Smooth muscle cell of the brain vasculature (primary cell): ENCODE data around the gene ADH1A.
"Not testable (repeated sequence)": the region's sequence is repeated elsewhere in the genome, so short reads cannot be mapped to it uniquely, and the experiment has no call there.

Source experiments
- DNase-seq: peaks from one replicate; pipeline ENCODE4 v3.0.0-alpha.2; 2012; ENCODE audit warnings: low read depth, low spot score

ADH1A gene

GRCh38 chr4:99281261-99281660, 9.5 kb downstream of the ADH1A start:
- DNase-seq, result no peak

DNA sequence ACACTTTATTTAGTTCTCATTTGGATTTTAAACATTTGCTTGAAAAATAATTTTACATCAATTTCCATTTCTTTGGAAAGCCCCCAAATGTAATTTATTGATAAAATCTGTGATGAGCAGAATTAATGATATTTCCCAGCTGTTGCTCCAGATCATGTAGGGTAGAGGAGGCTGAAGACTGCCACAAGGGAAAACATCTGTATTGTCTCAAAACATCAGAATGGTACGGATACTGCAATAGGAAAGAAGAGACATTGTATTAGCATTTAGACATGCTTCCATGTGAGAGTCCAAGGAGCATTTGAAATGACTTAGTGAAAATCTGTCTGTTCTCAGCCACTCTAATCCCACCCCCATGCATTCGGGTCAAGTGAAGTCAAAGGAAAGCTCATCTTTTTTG, 14.4 kb downstream of the ADH1A start:
- no peak for DNase-seq

DNA sequence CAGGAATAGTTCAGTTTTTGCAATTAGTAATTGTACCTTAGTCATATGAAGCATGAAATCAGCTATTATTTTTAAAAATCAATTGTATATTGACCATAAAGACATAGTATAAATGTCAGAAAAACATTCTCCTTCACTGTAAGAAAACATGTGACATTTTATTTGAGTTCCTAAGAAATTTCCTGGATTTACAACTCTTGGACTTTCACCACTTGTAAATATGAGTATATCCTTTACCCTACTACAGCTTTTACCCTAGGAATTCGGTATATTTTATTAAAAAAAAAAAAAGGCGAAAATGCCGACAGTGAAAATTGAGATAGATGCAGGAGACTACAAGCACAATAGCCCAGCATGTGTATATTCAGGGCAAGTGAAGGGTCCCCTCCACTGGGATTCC, 14.9 kb downstream of the ADH1A start:
- no peak for DNase-seq

GRCh38 chr4:99275050-99275449, 15.7 kb downstream of the ADH1A start:
- no peak for DNase-seq

DNA sequence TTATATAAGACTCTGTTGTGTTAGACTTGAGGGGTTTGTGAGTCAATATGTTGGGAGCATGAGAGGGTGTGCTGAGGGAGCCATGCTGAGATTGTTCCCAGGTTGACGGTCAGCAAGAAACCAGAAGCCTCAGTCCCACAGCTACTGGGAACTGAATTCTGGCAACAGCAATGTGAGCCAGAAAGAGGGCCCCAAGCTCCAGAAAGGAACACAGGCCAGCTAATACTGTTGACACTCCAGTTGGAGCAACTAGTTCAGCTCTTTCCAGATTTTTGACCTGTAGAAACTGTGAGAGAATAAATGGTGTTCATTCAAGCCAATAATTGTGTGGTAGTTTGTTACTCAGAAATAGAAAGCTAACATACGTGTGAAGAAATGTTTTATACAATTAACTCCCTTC, 17.1 kb downstream of the ADH1A start:
- no peak for DNase-seq

- no peak for DNase-seq
These were observed 25.9 kb downstream of the ADH1A start for GRCh38 chr4:99264927-99265326.

DNA sequence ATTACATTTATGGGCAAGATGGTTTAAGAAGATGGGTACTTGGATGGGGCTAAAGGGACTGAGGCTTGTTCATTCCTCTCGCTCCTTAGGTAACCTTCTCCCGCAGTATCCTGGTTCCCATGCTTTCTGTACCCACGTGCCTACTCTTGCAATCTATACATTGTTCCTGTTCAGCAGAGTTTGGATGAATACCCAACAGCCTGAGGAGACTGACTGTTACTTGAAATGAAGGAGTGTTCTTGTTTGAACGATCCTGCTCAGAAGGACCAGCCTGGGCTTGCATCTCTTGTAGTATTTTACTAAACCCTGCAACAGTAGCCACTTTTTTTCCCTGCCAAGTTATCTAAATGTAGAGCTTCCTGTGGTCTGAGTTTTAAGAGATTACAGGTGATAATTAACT, 38.0 kb downstream of the ADH1A start:
- no peak for DNase-seq

- no peak for DNase-seq
These were observed 42.1 kb downstream of the ADH1A start for GRCh38 chr4:99248714-99249113.

- DNase-seq, result no peak
These were observed 54.8 kb downstream of the ADH1A start for GRCh38 chr4:99235955-99236354.

GRCh38 chr4:99234331-99235010, 56.3 kb downstream of the ADH1A start:
- no peak for DNase-seq

DNA sequence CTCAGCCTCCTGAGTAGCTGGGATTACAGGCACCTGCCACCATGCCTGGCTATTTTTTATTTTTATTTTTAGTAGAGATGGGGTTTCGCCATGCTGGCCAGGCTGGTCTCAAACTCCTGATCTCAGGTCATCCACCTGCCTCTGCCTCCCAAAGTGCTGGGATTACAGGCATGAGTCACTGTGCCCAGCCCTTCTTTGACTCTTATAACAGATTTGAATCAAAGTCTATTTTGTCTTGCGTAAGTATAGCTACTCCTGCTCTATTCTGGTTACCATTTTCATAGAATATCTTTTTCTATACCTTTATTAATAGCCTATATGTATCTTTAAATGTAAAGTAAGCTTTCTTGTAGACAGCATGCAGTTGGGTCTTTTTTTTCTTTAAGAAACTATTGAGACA, 57.4 kb downstream of the ADH1A start:
- not testable (repeated sequence) for DNase-seq

GRCh38 chr4:99228706-99229105, 62.1 kb downstream of the ADH1A start:
- not testable (repeated sequence) for DNase-seq

GRCh38 chr4:99227646-99228045, 63.1 kb downstream of the ADH1A start:
- DNase-seq, result not testable (repeated sequence)
